ENCODE data around the gene GLI3.
"Not testable (repeated sequence)": the region's sequence is repeated elsewhere in the genome, so short reads cannot be mapped to it uniquely, and the experiment has no call there.

Gene GLI3

DNA sequence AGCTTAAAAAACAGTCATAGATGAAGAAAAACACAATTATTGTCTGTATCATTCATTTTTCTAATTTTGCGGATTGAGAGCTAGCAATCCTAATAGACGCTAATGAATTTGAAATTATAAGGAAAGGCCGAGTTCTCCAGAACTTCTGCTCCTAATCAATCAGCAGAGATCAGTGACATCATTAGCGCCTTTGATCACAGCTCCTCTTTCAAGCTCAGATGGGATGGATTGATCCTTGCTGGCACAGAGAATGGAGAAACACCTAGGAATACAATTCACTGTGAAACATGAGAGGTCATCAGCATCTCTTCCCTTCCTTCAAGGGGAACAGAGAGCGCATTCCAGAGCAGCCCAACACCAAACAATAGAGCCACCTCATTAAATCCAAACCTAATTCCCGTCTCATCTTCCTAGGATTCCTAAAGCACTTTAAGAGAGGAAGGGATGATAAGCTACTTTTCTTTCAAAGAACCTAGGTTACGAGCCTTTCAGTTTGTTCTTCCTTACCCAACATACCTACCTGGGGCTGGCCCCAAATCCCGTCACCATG, 24.4 kb downstream of the GLI3 start:
- DNase-seq (ENCODE audit: low read depth) = no peak

DNA sequence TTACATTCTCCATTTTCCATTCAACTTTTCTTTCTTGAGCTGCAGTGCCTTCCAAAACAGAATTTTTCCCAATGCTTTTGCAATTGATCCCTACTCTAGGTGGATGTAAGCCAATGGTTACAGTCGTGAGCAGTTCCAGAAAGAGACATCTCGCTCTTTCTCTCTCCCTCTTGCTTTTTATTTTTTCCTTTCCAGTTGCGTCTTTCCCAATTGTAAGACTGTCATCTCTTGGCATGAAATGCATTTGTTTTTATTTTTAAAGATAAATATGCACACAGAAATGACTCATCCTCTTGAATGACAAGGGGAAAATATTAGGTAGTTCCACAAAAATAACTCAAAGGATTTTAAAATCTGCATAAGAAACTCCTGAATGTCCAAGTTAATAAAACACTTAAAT, 25.1 kb downstream of the GLI3 start:
- no peak for DNase-seq (ENCODE audit: low read depth)

- no peak for DNase-seq (ENCODE audit: low read depth)
These were observed 26.2 kb downstream of the GLI3 start for GRCh38 chr7:42210779-42211178.

- no peak for DNase-seq (ENCODE audit: low read depth)
These were observed 26.7 kb downstream of the GLI3 start for GRCh38 chr7:42210333-42210732.

GRCh38 chr7:42209085-42209484, 27.9 kb downstream of the GLI3 start:
- not testable (repeated sequence) for DNase-seq (ENCODE audit: low read depth)

DNA sequence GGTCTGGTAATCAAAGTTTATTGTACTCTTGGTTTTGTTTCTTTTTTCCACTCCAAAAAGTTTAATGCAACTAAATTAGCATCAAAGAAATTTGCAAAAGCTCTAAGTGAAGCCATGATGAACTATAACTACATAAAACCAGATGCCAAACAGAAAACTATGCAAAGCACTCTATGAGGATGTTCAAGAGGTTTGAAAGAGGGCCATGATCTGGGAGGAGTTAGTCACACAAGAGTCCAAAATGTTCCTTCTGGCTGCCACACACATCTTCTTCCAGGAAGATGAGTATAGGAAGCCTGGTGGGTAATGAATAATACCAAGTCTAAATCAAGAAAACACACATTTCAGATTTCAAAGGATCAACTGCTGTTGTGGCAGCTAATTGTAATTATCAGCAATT, 28.4 kb downstream of the GLI3 start:
- DNase-seq (ENCODE audit: low read depth) = no peak

- DNase-seq (ENCODE audit: low read depth) = no peak
These were observed 29.6 kb downstream of the GLI3 start for GRCh38 chr7:42207420-42207819.

GRCh38 chr7:42203336-42203735, 33.7 kb downstream of the GLI3 start:
- no peak for DNase-seq (ENCODE audit: low read depth)

- no peak for DNase-seq (ENCODE audit: low read depth)
These were observed 34.4 kb downstream of the GLI3 start for GRCh38 chr7:42202601-42203000.

DNA sequence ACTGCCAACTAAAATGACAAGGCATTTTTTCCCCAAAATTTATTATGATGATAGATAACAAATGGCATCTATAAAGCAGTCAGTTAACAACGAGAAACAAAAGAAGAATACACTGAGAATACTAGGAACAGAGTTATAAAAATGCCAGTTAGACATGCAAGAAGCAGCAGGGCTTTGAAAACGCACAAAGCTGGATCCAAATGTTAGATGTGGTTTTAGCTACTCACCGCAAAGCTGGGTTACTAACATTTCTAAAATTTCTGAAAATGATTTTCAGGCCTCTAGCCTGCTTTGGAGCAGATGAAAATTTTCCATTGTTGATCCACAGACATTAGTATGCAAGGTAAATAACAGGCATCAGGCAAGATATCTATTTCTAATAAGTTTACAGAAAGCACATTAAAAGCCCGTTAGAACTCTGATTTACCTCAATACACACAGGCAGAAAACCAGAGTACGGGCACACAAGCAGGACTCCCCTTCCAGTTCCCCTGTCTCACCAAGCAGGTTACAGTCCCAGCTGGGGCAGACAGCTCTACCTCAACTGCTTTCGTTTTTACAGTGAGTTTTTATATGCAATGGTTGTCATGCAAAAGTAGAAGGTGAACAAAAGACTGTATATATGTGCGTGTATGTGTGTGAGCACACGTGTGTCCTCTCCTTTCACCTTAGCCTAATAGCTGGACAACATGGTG, 37.9 kb downstream of the GLI3 start:
- no peak for DNase-seq (ENCODE audit: low read depth)

GRCh38 chr7:42198296-42198695, 38.7 kb downstream of the GLI3 start:
- DNase-seq (ENCODE audit: low read depth) = no peak

GRCh38 chr7:42197451-42197850, 39.6 kb downstream of the GLI3 start:
- DNase-seq (ENCODE audit: low read depth) = no peak

- DNase-seq (ENCODE audit: low read depth) = no peak
These were observed 42.8 kb downstream of the GLI3 start for GRCh38 chr7:42194238-42194637.

DNA sequence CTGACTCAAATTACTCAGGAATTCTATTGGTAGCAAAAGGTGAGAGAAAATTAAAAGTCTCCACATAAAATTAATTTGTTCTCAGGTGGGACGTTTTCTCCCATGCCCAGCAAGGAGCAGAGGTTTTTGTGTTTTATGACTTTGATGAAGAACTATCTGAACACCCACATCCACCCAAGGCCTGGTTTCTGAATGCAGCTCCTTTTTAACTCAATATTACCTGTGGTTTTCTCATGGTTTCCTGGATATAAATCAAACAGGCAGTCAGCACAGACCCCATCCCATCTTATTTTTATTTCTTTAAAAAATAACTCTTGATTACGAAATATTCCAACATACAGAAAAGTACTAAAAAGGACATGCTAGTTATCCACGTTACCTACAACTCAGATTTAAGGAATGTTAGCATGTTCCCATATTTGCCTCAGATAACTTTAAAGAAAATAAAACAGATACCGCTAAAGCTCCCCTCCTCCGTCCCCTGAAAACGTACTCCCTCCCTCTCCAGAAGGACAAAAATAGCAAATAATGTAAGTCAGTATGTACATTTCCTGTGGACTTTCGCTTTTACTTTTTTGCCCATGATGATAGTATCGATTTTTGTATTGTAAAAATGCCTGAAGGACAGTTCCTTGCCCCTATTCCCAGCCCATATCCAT, 43.4 kb downstream of the GLI3 start:
- no peak for DNase-seq (ENCODE audit: low read depth)

DNA sequence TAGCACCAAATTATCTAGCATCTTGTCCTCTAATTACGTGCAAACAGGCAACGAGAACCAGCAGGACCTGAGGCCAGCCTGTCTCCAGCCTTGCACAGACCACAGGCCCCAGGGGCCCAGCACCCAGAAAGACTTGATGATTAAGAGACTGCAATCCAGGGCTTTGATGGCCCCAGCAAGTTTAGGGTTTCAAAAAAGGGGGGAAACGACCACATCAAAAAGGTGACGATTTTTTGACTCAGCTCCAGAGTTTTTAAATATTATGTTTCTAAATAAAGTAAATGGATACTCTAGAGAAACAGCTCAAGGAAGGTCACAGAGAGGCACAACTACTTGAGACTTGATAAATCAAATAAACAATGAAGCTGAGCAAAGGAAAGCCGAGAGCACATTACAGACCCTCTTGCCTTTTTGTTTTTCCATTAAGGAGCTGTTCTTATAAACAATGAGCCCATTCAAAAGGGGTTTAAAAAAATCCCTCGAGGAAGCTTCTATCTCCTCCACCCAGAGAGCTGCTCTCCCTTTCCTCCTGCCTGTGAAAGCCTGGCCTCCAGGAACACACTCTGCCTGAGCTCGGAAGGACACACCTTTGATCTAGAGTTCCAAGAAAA, 44.1 kb downstream of the GLI3 start:
- DNase-seq (ENCODE audit: low read depth) = no peak

- DNase-seq (ENCODE audit: low read depth) = no peak
These were observed 44.9 kb downstream of the GLI3 start for GRCh38 chr7:42192066-42192465.

DNA sequence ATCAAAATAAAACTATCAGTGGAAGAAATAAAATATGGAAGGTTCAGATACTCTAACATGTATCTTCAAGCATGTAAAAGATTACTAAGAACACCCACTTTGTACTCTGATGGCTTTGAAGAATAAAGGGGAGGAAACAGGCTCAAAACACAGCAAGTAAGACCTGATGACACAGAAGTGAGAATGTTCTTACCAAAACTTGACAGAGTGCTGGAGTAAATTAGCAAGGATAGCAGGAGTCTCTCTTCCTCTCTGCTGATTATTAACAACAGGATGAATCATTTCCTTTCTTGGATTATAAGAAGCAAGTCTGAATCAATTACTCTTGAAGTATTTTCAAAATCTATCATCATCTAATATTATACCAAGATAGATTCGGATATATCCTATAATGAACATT, 47.5 kb downstream of the GLI3 start:
- DNase-seq (ENCODE audit: low read depth) = no peak

GRCh38 chr7:42186151-42186550, 50.9 kb downstream of the GLI3 start:
- DNase-seq (ENCODE audit: low read depth) = no peak

- DNase-seq (ENCODE audit: low read depth) = no peak
These were observed 51.3 kb downstream of the GLI3 start for GRCh38 chr7:42185726-42186125.

GRCh38 chr7:42183547-42183946, 53.5 kb downstream of the GLI3 start:
- no peak for DNase-seq (ENCODE audit: low read depth)

- DNase-seq (ENCODE audit: low read depth) = no peak
These were observed 55.4 kb downstream of the GLI3 start for GRCh38 chr7:42181566-42181965.

DNA sequence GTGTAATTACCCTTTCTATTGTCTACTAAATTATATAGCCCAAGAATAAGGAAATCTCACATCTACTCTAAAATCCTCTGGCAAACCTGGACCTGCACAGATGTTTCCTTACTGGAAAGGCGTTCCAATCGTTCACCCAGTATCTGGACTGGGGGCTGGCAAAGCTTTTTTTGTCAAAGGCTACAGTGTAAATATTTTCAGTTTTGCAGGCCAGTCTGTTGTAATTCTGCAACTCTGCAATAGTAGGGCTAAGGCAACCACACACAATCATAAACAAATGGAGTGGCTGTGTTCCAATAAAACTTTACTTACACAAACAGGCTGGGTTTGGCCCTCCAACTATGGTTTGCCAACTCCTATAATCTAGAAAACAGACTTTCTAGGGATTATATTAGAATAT, 56.2 kb downstream of the GLI3 start:
- no peak for DNase-seq (ENCODE audit: low read depth)

GRCh38 chr7:42176724-42177101, 60.3 kb downstream of the GLI3 start:
- DNase-seq (ENCODE audit: low read depth) = no peak

All from stimulated activated CD8-positive, alpha-beta memory T cell treated with anti-CD3 and anti-CD28 coated beads, Interleukin-15, amount 100 ng/mL, for 24 hours (primary cell).